ENCODE data around the gene METTL16. TPM values are rescaled to one million over a fixed set of nuclear protein-coding genes. Genes with fewer than 3 reads are reported as not detected.

METTL16 gene
- total and polyA plus RNA-seq, 2 of the 4 experiments (the other 2 are of a cell fraction) = 11.8 to 15.4 TPM

GRCh38 chr17:2378905-2379304 is 132.8 kb downstream of the METTL16 start:
- CTCF ChIA-PET = no interaction called here
- TF ChIP-seq SMC3 (IDR thresholded peaks at IDR 0.05; ENCODE audit: low read depth, low read length) (no peak), POLR2A (IDR thresholded peaks at IDR 0.05; ENCODE audit: low read depth, low read length) (no peak), NFE2L2 (IDR thresholded peaks at IDR 0.05; ENCODE audit: low read depth, low read length) (no peak), FOS (IDR thresholded peaks at IDR 0.05; ENCODE audit: low read depth, low read length) (no peak), CTCF (conservative IDR thresholded peaks at IDR 0.05; ENCODE audit: low read depth, low read length) (no peak), MXI1 (IDR thresholded peaks at IDR 0.05; ENCODE audit: borderline replicate concordance, low read depth, low read length) (no peak), RFX5 (IDR thresholded peaks at IDR 0.05; ENCODE audit: low read depth, low read length) (no peak), RCOR1 (IDR thresholded peaks at IDR 0.05; ENCODE audit: insufficient replicate concordance, low read length) (no peak), CEBPB (IDR thresholded peaks at IDR 0.05; ENCODE audit: low read depth, low read length) (no peak), MAFK (IDR thresholded peaks at IDR 0.05; ENCODE audit: low read depth, low read length) (no peak), ELK1 (IDR thresholded peaks at IDR 0.05; ENCODE audit: borderline replicate concordance, low read depth, low read length) (no peak), BHLHE40 (IDR thresholded peaks at IDR 0.05; ENCODE audit: low read depth, low read length) (no peak), MAZ (IDR thresholded peaks at IDR 0.05; ENCODE audit: borderline replicate concordance, low read depth, low read length) (no peak), RAD21 (IDR thresholded peaks at IDR 0.05; ENCODE audit: low read length) (no peak), USF2 (IDR thresholded peaks at IDR 0.05; ENCODE audit: low read depth, low read length) (no peak), CHD1 (IDR thresholded peaks at IDR 0.05; ENCODE audit: low read depth, low read length) (no peak)
- peak overlapping the region; percentile 65 for H2AK9ac ChIP-seq (replicated peaks; ENCODE audit: low read depth, low read length, poor library complexity)
- H2BK20ac ChIP-seq (ENCODE audit: low read depth, low read length) = no peak overlapping the region
- no peaks in the 10 kb centered on the region; the same call in 1 of the 2 replicates for H3K4me1 ChIP-seq (ENCODE audit: control insufficient read depth, insufficient read depth, low read length)
- no peaks in the 10 kb centered on the region for H3K27me3 ChIP-seq (ENCODE audit: control insufficient read depth, insufficient read depth, low read length)
- H3K18ac ChIP-seq (ENCODE audit: low read depth, low read length) = no peak overlapping the region
- no peak overlapping the region for H3K4ac ChIP-seq (ENCODE audit: low read depth, low read length)
- no peak overlapping the region for H3K9ac ChIP-seq (ENCODE audit: low read depth, low read length)
- H3K27ac ChIP-seq (ENCODE audit: insufficient read depth, low read length) = no peak overlapping the region
- H2AK5ac ChIP-seq (ENCODE audit: low read depth, low read length) = no peak overlapping the region
- peaks cover 49% of the 10 kb centered on the region for H3K36me3 ChIP-seq (ENCODE audit: control insufficient read depth, insufficient read depth, low read length)
- no peak overlapping the region for H2BK15ac ChIP-seq (ENCODE audit: low read depth, low read length)
- H3K56ac ChIP-seq (ENCODE audit: extremely low read depth, insufficient read depth, low read length) = no peak overlapping the region
- dilution Hi-C loops (cut with HindIII; ENCODE audit: low sequenced_read_pairs, unreplicated experiment) = no loop called here
- no peak overlapping the region for H3K4me2 ChIP-seq (ENCODE audit: low read depth, low read length)
- BruUV-seq (replicated peaks) = no TSS peak
- H3K79me1 ChIP-seq (ENCODE audit: low read depth in 1 of 2, low read length in 2 of 2) = peaks cover 0 to 3% of the 10 kb centered on the region in 2 experiments; a peak in 1 of 4 replicates
- WGBS, 2 experiments (ENCODE audit: extremely low coverage in 2 of 2, insufficient read length in 1 of 2) = 95% methylated on average over 4 of the region's 11 CpGs; no CpG with 5 or more reads in 1 of the 2 experiments
- H4K91ac ChIP-seq (ENCODE audit: insufficient read depth, low read depth, low read length) = no peak overlapping the region
- H4K8ac ChIP-seq (ENCODE audit: low read depth in 2 of 2, low read length in 2 of 2) = no peak overlapping the region
- no peaks in the 10 kb centered on the region for H3K9me3 ChIP-seq (ENCODE audit: control insufficient read depth, insufficient read depth, low read length)
- no peak overlapping the region for H2BK5ac ChIP-seq (ENCODE audit: low read depth, low read length, poor library complexity, severe bottlenecking)
- no peak overlapping the region for H4K5ac ChIP-seq (ENCODE audit: low read depth, low read length)
- no peak overlapping the region for H3K14ac ChIP-seq (replicated peaks; ENCODE audit: low read depth, low read length)
- H3K9me1 ChIP-seq (ENCODE audit: insufficient read depth, low read length) = 0 out of 2 replicates have a peak, but pooled peaks cover 3% of the 10 kb centered on the region
- H3K23ac ChIP-seq (ENCODE audit: low read depth, low read length) = no peak overlapping the region
- in situ Hi-C loops (cut with MboI; ENCODE audit: low sequenced_read_pairs) = loop anchor here (5.0 kb wide), 1 partner anchor 33 kb away; no protein-coding TSS in a partner anchor
- peaks cover 3% of the 10 kb centered on the region; the same call in 1 of the 2 replicates for H4K20me1 ChIP-seq (ENCODE audit: insufficient read depth, low read length)
- H3K4me3 ChIP-seq (ENCODE audit: insufficient read depth, low read depth, low read length) = no peak overlapping the region
- DNase-seq (no peak), ATAC-seq (ENCODE audit: low read depth) (no peak)
- POLR2A ChIA-PET (ENCODE audit: unreplicated experiment) = no interaction called here
- H2BK120ac ChIP-seq (ENCODE audit: low read depth, low read length) = no peak overlapping the region
- no peak overlapping the region for H2AFZ ChIP-seq (replicated peaks; ENCODE audit: low read length, poor library complexity)
- intact Hi-C loops (cut with micrococcal nuclease) = no loop called here
